Measurements from ENCODE around the gene ZNF333.
"Not testable (repeated sequence)": the region's sequence is repeated elsewhere in the genome, so short reads cannot be mapped to it uniquely, and the experiment has no call there.

DNA sequence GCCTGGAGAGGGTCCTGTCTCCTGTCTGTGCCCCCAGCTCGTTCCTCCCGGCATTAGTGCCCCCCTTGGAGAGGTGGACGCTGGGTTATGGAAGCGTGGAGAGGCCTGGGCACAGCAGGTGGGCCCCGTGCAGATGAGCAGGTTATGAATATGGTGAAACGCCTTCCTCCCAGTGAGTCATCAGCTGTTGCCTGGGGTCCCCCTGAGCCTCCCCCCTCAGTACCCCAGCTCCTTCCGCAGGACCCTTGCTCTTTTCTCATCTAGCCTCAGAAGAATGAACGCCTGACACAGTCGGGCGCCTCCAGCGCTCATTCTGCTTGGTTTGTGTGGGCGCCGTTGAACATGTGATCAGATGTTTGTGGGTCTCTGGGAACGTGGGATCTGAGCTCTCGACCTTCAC lies 76.0 kb downstream of the ZNF333 start:
- TF ChIP-seq, protein P1, sequence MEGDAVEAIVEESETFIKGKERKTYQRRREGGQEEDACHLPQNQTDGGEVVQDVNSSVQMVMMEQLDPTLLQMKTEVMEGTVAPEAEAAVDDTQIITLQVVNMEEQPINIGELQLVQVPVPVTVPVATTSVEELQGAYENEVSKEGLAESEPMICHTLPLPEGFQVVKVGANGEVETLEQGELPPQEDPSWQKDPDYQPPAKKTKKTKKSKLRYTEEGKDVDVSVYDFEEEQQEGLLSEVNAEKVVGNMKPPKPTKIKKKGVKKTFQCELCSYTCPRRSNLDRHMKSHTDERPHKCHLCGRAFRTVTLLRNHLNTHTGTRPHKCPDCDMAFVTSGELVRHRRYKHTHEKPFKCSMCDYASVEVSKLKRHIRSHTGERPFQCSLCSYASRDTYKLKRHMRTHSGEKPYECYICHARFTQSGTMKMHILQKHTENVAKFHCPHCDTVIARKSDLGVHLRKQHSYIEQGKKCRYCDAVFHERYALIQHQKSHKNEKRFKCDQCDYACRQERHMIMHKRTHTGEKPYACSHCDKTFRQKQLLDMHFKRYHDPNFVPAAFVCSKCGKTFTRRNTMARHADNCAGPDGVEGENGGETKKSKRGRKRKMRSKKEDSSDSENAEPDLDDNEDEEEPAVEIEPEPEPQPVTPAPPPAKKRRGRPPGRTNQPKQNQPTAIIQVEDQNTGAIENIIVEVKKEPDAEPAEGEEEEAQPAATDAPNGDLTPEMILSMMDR (conservative IDR thresholded peaks at IDR 0.05; ENCODE audit: low read depth, low read length), result not testable (repeated sequence)
- TF ChIP-seq EZH2 (IDR thresholded peaks at IDR 0.05; ENCODE audit: borderline replicate concordance, low read depth, low read length, poor library complexity, severe bottlenecking), result not testable (repeated sequence)
